ENCODE data around the gene GPR132. TPM values are rescaled to one million over a fixed set of nuclear protein-coding genes. Genes with fewer than 3 reads are reported as not detected.

GPR132 gene
- total RNA-seq, 3 donors from 2014 or later = 1.3 to 2.9 (median 1.8) TPM

GRCh38 chr14:105068818-105069217, 3.6 kb upstream of the GPR132 start:
- Histone ChIP-seq H3K9me3 (no peaks in the 10 kb centered on the region), H3K4me3 (no peak overlapping the region), H3K36me3 (no peaks in the 10 kb centered on the region), H3K27ac (no peak overlapping the region), H3K27me3 (peaks cover 0 to 42% of the 10 kb centered on the region in 2 donors), H3K4me1 (no peaks in the 10 kb centered on the region)
- intact Hi-C loops (cut with DNase I; ENCODE audit: low total_unique reads) = no loop called here
- no peak for DNase-seq (ENCODE audit: low spot score in 2 of 2)
- TF ChIP-seq CTCF (IDR thresholded peaks at IDR 0.05) (no peak), POLR2A (IDR thresholded peaks at IDR 0.05) (no peak), POLR2AphosphoS5 (IDR thresholded peaks at IDR 0.05) (no peak)

- Histone ChIP-seq H3K27ac (no peak overlapping the region), H3K36me3 (no peaks in the 10 kb centered on the region), H3K4me3 (no peak overlapping the region), H3K9me3 (no peaks in the 10 kb centered on the region), H3K27me3 (peaks cover 0 to 34% of the 10 kb centered on the region in 2 donors), H3K4me1 (no peaks in the 10 kb centered on the region)
- TF ChIP-seq POLR2AphosphoS5 (IDR thresholded peaks at IDR 0.05) (no peak), CTCF (IDR thresholded peaks at IDR 0.05) (no peak), POLR2A (IDR thresholded peaks at IDR 0.05) (no peak)
- no peak for DNase-seq (ENCODE audit: low spot score in 2 of 2)
- intact Hi-C loops (cut with DNase I; ENCODE audit: low total_unique reads) = no loop called here
These were observed 2.7 kb upstream of the GPR132 start for GRCh38 chr14:105067969-105068301.

- no peak for DNase-seq (ENCODE audit: low spot score in 2 of 2)
- no peaks in the 10 kb centered on the region for H3K4me1 ChIP-seq
- TF ChIP-seq POLR2A (IDR thresholded peaks at IDR 0.05) (no peak), CTCF (IDR thresholded peaks at IDR 0.05) (no peak), POLR2AphosphoS5 (IDR thresholded peaks at IDR 0.05) (no peak)
- no peaks in the 10 kb centered on the region for H3K9me3 ChIP-seq
- intact Hi-C loops (cut with DNase I; ENCODE audit: low total_unique reads) = no loop called here
- peaks cover 0 to 28% of the 10 kb centered on the region in 2 donors for H3K27me3 ChIP-seq
- no peaks in the 10 kb centered on the region for H3K36me3 ChIP-seq
- peak overlapping the region in 1 of 2 donors; percentile 25 for H3K27ac ChIP-seq
- no peak overlapping the region for H3K4me3 ChIP-seq
These were observed 2.1 kb upstream of the GPR132 start for GRCh38 chr14:105067140-105067968.

DNA sequence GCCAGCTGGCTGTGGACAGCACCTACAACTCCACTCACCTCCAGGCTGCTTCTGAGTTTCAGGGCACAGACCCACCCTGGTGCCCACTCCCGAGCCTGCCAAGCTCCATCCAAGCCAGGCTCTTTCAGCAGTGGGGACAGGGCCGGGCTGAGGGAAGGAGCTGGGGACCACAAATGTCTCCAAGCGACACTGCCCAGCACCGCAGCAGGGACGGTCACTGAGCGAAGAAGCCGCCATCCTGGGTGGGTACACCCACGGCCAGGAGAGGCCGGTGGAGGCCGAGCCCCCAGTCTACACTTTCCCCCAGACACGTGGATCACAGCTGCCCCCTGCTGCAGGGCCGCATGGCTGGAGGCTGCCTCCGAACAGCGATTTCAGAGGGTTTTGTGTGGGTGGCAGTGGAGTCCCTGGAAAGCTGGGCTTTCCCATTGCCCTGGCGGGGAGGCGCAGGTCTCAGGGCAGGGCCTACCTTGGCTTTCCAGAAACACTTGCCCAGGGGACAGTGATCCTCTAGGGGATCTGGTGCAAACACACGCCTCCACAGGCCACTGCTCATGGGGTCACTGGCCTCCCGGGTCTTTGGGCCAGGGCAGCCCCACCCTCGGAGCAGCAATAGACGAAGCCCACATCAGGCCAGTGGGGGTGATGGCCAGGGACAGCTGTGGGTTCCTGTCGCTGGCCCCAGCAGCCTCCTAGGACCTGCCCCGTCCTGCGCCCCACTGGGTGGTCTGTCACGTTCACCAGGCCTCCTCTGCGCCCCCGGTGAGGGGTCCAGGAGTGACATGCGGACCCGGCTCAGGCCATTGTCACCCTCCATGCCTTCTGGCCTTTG, 1.2 kb upstream of the GPR132 start:
- Histone ChIP-seq H3K36me3 (no peaks in the 10 kb centered on the region), H3K4me1 (no peaks in the 10 kb centered on the region), H3K27ac (peak overlapping the region in 1 of 2 donors; percentile 48), H3K9me3 (no peaks in the 10 kb centered on the region), H3K4me3 (no peak overlapping the region), H3K27me3 (peaks cover 0 to 19% of the 10 kb centered on the region in 2 donors)
- TF ChIP-seq CTCF (IDR thresholded peaks at IDR 0.05) (no peak), POLR2A (IDR thresholded peaks at IDR 0.05) (no peak), POLR2AphosphoS5 (IDR thresholded peaks at IDR 0.05) (no peak)
- intact Hi-C loops (cut with DNase I; ENCODE audit: low total_unique reads) = no loop called here
- DNase-seq (ENCODE audit: low spot score in 2 of 2) = no peak

- H3K4me1 ChIP-seq = no peaks in the 10 kb centered on the region
- H3K27ac ChIP-seq = peak overlapping the region in 1 of 2 donors; percentile 48
- peak overlapping the region; percentile 17 to 37 (median 28) for H3K4me3 ChIP-seq
- DNase-seq (ENCODE audit: low spot score in 2 of 2) = no peak
- TF ChIP-seq CTCF (IDR thresholded peaks at IDR 0.05) = no peak
- no peak for TF ChIP-seq POLR2A (IDR thresholded peaks at IDR 0.05)
- no peak for TF ChIP-seq POLR2AphosphoS5 (IDR thresholded peaks at IDR 0.05)
- no peaks in the 10 kb centered on the region for H3K9me3 ChIP-seq
- peaks cover 0 to 11% of the 10 kb centered on the region in 2 donors for H3K27me3 ChIP-seq
- no peaks in the 10 kb centered on the region for H3K36me3 ChIP-seq
- intact Hi-C loops (cut with DNase I; ENCODE audit: low total_unique reads) = no loop called here
These were observed 498 bp downstream of the GPR132 start for GRCh38 chr14:105064721-105065143.

Data from breast epithelium (tissue), 4 donors.